Measurements from ENCODE around the gene C1orf159. TPM values are rescaled to one million over a fixed set of nuclear protein-coding genes. Genes with fewer than 3 reads are reported as not detected.

The C1orf159 gene
- total and polyA plus RNA-seq, 2 donors (not counting 1 experiment from before 2014, with no cell fraction given) = 23.0 to 25.6 TPM

DNA sequence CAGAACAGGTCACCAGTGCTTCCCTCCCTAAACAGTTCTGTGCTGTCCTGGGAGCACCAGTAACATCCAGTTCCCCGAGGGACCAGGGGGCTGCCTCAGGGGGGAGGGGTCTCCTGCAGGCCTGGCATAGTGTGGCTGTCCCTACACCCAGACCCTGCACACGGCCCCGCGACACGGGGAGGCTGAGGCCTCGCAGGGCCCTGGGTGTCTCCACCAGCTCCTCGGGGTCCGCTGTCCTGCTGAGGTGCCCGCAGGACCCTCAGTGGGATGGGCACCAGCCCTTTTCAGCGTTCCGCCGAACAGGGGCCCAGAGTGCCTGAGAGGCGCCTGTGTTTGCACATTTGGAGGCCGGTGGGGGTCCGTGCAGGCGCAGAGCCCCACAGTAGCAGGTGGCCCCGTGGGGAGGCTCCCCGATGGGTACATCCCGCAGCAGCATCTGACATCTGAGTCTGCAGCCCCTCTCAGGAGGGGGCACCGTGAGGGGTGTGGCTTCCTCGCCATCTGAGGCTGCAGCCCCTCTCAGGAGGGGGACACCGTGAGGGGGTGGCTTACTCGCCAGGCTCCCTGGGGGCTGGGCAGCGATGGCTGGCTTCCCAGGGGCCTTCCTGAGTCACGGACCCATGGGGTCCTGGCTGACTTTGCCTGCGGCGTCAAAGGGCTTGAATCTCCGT, 18.5 kb upstream of the C1orf159 start:
- H3K36me3 ChIP-seq (replicated peaks in 1 of 2; ENCODE audit: control extremely low read depth in 1 of 2, control insufficient read depth in 1 of 2, extremely low read depth in 1 of 2, insufficient read depth in 2 of 2, low read length in 1 of 2) = no peaks in the 10 kb centered on the region
- Mint-ChIP-seq H3K27ac (peak overlapping the region; percentile 50), H3K27me3 (no peaks in the 10 kb centered on the region), H3K9me3 (ENCODE audit: insufficient read depth) (peaks cover 3% of the 10 kb centered on the region), H3K4me3 (no peak overlapping the region), H3K4me1 (peaks cover 38% of the 10 kb centered on the region)
- 87% methylated on average over 28 of the region's 28 CpGs for WGBS (ENCODE audit: insufficient coverage)
- no peak overlapping the region for H2AFZ ChIP-seq (ENCODE audit: insufficient read depth, low read depth, low read length, poor library complexity, severe bottlenecking)
- H3K27ac ChIP-seq (ENCODE audit: low read length in 2 of 2) = peak overlapping the region in 1 of 2 donors; percentile 92
- ChIA-PET POLR2A (no interaction called here), CTCF (no interaction called here)
- no peak overlapping the region for H3K9ac ChIP-seq (ENCODE audit: low read length)
- H3K4me3 ChIP-seq (ENCODE audit: control extremely low read depth in 1 of 5, extremely low read depth in 1 of 5, insufficient read depth in 1 of 5, low read depth in 2 of 5, low read length in 4 of 5) = no peak overlapping the region
- peaks cover 0 to 22% (median 0%) of the 10 kb centered on the region in 3 donors for H3K9me3 ChIP-seq (ENCODE audit: control extremely low read depth in 1 of 3, control insufficient read depth in 2 of 3, insufficient read depth in 1 of 3, low read length in 2 of 3)
- no peaks in the 10 kb centered on the region for H4K20me1 ChIP-seq (ENCODE audit: control insufficient read depth, insufficient read depth, low read length, poor library complexity, severe bottlenecking)
- H3K79me2 ChIP-seq (ENCODE audit: control insufficient read depth, insufficient read depth, low read length) = no peaks in the 10 kb centered on the region
- H3K27me3 ChIP-seq (replicated peaks in 1 of 4; ENCODE audit: control extremely low read depth in 1 of 4, control insufficient read depth in 3 of 4, insufficient read depth in 4 of 4, low read length in 3 of 4) = no peaks in the 10 kb centered on the region
- no peak for TF ChIP-seq EZH2 (IDR thresholded peaks at IDR 0.05; ENCODE audit: borderline replicate concordance, insufficient read depth, low read depth, low read length, poor library complexity, severe bottlenecking)
- TF ChIP-seq, protein P1, sequence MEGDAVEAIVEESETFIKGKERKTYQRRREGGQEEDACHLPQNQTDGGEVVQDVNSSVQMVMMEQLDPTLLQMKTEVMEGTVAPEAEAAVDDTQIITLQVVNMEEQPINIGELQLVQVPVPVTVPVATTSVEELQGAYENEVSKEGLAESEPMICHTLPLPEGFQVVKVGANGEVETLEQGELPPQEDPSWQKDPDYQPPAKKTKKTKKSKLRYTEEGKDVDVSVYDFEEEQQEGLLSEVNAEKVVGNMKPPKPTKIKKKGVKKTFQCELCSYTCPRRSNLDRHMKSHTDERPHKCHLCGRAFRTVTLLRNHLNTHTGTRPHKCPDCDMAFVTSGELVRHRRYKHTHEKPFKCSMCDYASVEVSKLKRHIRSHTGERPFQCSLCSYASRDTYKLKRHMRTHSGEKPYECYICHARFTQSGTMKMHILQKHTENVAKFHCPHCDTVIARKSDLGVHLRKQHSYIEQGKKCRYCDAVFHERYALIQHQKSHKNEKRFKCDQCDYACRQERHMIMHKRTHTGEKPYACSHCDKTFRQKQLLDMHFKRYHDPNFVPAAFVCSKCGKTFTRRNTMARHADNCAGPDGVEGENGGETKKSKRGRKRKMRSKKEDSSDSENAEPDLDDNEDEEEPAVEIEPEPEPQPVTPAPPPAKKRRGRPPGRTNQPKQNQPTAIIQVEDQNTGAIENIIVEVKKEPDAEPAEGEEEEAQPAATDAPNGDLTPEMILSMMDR (IDR thresholded peaks at IDR 0.05) = no peak
- no peak overlapping the region for H3K4me2 ChIP-seq (replicated peaks; ENCODE audit: low read depth, low read length, poor library complexity, severe bottlenecking)
- no peak for ATAC-seq (ENCODE audit: low read depth)
- peaks cover 31 to 45% of the 10 kb centered on the region in 2 donors for H3K4me1 ChIP-seq (ENCODE audit: control insufficient read depth in 2 of 2, insufficient read depth in 2 of 2, low read length in 2 of 2)
- intact Hi-C loops (cut with micrococcal nuclease) = no loop called here
- peak; percentile 38 for DNase-seq

GRCh38 chr1:1132956-1133750, 17.3 kb upstream of the C1orf159 start:
- WGBS (ENCODE audit: insufficient coverage) = 93% methylated on average over 28 of the region's 32 CpGs
- H3K27me3 Mint-ChIP-seq = no peaks in the 10 kb centered on the region
- ChIA-PET POLR2A (no interaction called here), CTCF (interaction anchor here (1.6 kb wide), 1 partner anchor 11 kb away, joined by 5 read pairs; no protein-coding TSS in a partner anchor)
- peaks cover 3% of the 10 kb centered on the region for H3K9me3 Mint-ChIP-seq (ENCODE audit: insufficient read depth)
- H3K79me2 ChIP-seq (ENCODE audit: control insufficient read depth, insufficient read depth, low read length) = no peaks in the 10 kb centered on the region
- H3K4me3 ChIP-seq (ENCODE audit: control extremely low read depth in 1 of 5, extremely low read depth in 1 of 5, insufficient read depth in 1 of 5, low read depth in 2 of 5, low read length in 4 of 5) = no peak overlapping the region
- no peaks in the 10 kb centered on the region for H4K20me1 ChIP-seq (ENCODE audit: control insufficient read depth, insufficient read depth, low read length, poor library complexity, severe bottlenecking)
- intact Hi-C loops (cut with micrococcal nuclease) = no loop called here
- H3K36me3 ChIP-seq (replicated peaks in 1 of 2; ENCODE audit: control extremely low read depth in 1 of 2, control insufficient read depth in 1 of 2, extremely low read depth in 1 of 2, insufficient read depth in 2 of 2, low read length in 1 of 2) = no peaks in the 10 kb centered on the region
- H3K4me1 Mint-ChIP-seq = peaks cover 32% of the 10 kb centered on the region
- H3K27ac ChIP-seq (ENCODE audit: low read length in 2 of 2) = no peak overlapping the region
- no peaks in the 10 kb centered on the region for H3K27me3 ChIP-seq (replicated peaks in 1 of 4; ENCODE audit: control extremely low read depth in 1 of 4, control insufficient read depth in 3 of 4, insufficient read depth in 4 of 4, low read length in 3 of 4)
- ATAC-seq (ENCODE audit: low read depth) (no peak), DNase-seq (no peak)
- H3K9ac ChIP-seq (ENCODE audit: low read length) = no peak overlapping the region
- TF ChIP-seq, protein P1 (IDR thresholded peaks at IDR 0.05) = no peak
- no peak for TF ChIP-seq EZH2 (IDR thresholded peaks at IDR 0.05; ENCODE audit: borderline replicate concordance, insufficient read depth, low read depth, low read length, poor library complexity, severe bottlenecking)
- no peak overlapping the region for H3K4me3 Mint-ChIP-seq
- H3K4me2 ChIP-seq (replicated peaks; ENCODE audit: low read depth, low read length, poor library complexity, severe bottlenecking) = no peak overlapping the region
- H3K27ac Mint-ChIP-seq = peak overlapping the region; percentile 54
- H3K4me1 ChIP-seq (ENCODE audit: control insufficient read depth in 2 of 2, insufficient read depth in 2 of 2, low read length in 2 of 2) = peaks cover 24 to 37% of the 10 kb centered on the region in 2 donors
- H2AFZ ChIP-seq (ENCODE audit: insufficient read depth, low read depth, low read length, poor library complexity, severe bottlenecking) = no peak overlapping the region
- H3K9me3 ChIP-seq (ENCODE audit: control extremely low read depth in 1 of 3, control insufficient read depth in 2 of 3, insufficient read depth in 1 of 3, low read length in 2 of 3) = peaks cover 0 to 22% (median 0%) of the 10 kb centered on the region in 3 donors
